ENCODE data around the gene GMCL1.

GRCh38 chr2:69902213-69902922 is 72.9 kb downstream of the GMCL1 start:
- TF ChIP-seq CTCF (IDR thresholded peaks at IDR 0.05) (no peak), POLR2AphosphoS5 (IDR thresholded peaks at IDR 0.05; ENCODE audit: low read depth, low read length) (no peak), SIN3A (IDR thresholded peaks at IDR 0.05; ENCODE audit: borderline replicate concordance, insufficient read depth, low read depth, low read length) (no peak), REST (IDR thresholded peaks at IDR 0.05; ENCODE audit: insufficient read depth in 1 of 2, low read depth in 2 of 2, low read length in 1 of 2) (no peak), TCF7L2 (IDR thresholded peaks at IDR 0.05; ENCODE audit: low read depth, low read length) (no peak)

All from Panc1 (cell line).